ENCODE measurements around the gene MME.

DNA sequence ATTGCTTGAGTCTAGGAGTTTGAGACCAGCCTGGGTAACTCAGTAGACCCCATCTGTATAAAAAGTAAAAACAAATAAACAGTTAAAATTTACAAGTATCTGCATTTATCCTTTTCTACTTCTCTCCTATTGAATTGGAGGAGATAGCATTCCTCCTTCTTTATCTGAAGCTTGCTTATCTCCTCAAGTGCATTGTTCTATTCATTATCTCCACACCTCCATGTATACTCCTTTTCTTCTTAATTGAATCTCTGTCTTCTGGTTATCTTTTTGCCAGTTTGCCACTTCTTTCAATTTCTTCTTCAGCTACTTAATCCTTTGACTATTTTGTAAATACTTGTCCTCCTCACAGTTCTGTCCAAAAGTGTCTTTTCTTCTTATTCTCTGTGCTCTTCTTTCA, 124.7 kb downstream of the MME start:
- TF ChIP-seq, protein P1, sequence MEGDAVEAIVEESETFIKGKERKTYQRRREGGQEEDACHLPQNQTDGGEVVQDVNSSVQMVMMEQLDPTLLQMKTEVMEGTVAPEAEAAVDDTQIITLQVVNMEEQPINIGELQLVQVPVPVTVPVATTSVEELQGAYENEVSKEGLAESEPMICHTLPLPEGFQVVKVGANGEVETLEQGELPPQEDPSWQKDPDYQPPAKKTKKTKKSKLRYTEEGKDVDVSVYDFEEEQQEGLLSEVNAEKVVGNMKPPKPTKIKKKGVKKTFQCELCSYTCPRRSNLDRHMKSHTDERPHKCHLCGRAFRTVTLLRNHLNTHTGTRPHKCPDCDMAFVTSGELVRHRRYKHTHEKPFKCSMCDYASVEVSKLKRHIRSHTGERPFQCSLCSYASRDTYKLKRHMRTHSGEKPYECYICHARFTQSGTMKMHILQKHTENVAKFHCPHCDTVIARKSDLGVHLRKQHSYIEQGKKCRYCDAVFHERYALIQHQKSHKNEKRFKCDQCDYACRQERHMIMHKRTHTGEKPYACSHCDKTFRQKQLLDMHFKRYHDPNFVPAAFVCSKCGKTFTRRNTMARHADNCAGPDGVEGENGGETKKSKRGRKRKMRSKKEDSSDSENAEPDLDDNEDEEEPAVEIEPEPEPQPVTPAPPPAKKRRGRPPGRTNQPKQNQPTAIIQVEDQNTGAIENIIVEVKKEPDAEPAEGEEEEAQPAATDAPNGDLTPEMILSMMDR (IDR thresholded peaks at IDR 0.05) = no peak
- TF ChIP-seq POLR2A (IDR thresholded peaks at IDR 0.05) = no peak

Measured in body of pancreas (tissue), 4 donors.